ENCODE results near the gene SKIC8. TPM values are rescaled to one million over a fixed set of nuclear protein-coding genes. Genes with fewer than 3 reads are reported as not detected.

Gene SKIC8
- total RNA-seq, 1 donor from 2014 or later: 62.7 TPM

DNA sequence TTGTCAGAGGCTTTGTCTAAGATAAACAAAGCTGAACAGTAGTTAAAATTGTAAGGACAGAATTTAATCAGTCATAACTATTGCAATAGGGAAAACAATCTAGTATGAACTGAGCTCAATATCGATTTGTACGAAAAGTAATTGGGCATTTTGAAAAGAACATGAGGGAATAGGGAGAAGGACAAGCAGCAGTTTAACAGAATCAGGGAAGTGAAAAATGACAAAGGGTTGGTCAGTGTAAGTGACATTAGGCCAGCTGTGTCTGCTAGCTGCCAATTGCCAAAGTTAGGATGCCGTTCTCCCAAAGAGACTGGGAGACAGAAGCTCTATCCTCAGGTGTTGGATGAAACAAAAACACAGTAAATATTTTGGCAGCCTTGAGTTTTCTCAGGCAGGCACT, 38.3 kb downstream of the SKIC8 start:
- H3K4me3 ChIP-seq (ENCODE audit: low read depth, low read length): no peak overlapping the region
- no peak for DNase-seq (ENCODE audit: low read depth)
- TF ChIP-seq CTCF (conservative IDR thresholded peaks at IDR 0.05; ENCODE audit: low read depth, low read length): no peak

DNA sequence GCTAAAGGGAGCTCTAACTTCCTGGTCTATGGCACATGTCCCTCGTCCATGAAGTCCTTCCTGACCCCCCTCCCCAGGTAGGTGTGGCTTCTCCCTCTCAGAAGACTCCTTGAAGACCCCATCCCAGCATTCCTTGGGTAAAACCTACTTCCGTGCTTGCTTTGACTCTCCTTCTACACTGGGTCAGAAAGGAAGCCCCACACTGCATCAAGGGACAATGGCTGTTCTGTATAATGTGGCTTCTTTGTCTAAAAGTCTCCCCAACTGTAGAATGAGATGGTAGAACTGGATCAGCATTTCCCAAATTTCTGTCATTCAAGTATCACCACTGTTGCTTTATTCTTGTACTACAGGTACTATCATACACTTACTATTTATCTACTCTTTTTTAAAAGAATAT, 38.9 kb downstream of the SKIC8 start:
- no peak for TF ChIP-seq CTCF (conservative IDR thresholded peaks at IDR 0.05; ENCODE audit: low read depth, low read length)
- no peak for DNase-seq (ENCODE audit: low read depth)
- no peak overlapping the region for H3K4me3 ChIP-seq (ENCODE audit: low read depth, low read length)

GRCh38 chr15:78259232-78259631, 40.2 kb downstream of the SKIC8 start:
- no peak for TF ChIP-seq CTCF (conservative IDR thresholded peaks at IDR 0.05; ENCODE audit: low read depth, low read length)
- no peak for DNase-seq (ENCODE audit: low read depth)
- no peak overlapping the region for H3K4me3 ChIP-seq (ENCODE audit: low read depth, low read length)

DNA sequence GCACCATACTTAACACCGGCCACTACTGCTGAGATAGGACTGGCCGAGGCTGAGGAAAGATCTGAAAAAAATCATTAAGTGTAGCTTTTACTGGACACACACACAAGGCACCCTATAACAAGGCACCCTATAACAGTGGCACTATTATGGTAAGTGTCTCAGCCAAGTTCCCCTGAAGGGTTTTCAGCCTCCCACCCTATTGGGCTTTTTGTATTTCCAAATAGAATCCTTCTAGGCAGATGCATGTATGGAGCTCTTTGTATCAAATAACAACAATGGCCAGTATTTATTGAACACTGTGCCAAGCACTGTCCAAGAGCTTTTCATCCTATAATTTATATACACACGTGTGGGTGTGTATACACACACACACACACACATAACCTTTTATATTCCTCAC, 41.7 kb downstream of the SKIC8 start:
- no peak for TF ChIP-seq CTCF (conservative IDR thresholded peaks at IDR 0.05; ENCODE audit: low read depth, low read length)
- H3K4me3 ChIP-seq (ENCODE audit: low read depth, low read length): no peak overlapping the region
- DNase-seq (ENCODE audit: low read depth): no peak

DNA sequence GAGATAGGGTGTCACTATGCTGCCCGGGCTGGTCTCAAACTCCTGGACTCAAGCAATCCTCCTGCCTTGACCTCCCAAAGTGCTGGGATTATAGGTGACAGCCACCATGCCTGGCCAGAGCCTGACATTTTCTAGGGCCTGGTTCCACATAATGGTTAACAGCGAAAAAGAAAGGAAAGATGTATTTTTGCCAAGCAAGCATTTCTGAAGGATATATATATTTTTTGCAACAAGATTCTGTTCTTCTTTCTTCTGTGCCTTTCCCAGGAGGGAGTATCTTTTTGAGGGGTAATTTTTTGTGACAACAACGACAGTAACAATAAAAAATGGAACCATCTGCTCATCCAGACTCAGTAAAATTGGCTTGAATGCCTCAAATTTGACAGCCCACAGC, 43.4 kb downstream of the SKIC8 start:
- no peak for TF ChIP-seq CTCF (conservative IDR thresholded peaks at IDR 0.05; ENCODE audit: low read depth, low read length)
- no peak for DNase-seq (ENCODE audit: low read depth)
- H3K4me3 ChIP-seq (ENCODE audit: low read depth, low read length): no peak overlapping the region

DNA sequence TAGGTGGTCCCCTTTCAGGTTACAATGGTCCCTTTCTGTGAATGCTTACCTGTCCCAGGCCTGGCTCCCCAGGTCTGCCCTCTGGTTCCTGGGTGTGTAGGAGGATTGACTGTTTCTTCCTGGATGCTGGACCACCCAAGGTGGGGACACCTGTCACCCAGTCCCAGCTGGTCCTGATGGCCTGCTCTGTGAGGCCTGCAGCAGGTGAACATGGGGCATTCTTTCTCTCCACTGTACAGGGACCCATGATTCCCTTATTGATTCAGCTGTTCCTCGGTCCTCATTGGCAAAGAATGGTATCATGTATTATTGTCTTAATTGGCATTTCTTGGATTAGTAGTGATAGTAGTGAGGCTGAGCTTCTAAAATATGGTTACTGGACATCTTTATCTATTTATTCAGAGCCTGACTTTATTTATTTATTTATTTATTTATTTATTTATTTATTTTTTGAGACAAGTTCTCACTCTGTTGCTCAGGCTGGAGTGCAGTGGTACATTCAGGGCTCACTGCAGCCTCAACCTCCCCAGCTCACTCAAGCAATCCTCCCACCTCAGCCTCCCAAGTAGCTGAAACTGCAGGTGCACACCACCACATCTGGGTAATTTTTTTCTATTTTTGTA, 43.9 kb downstream of the SKIC8 start:
- no peak overlapping the region for H3K4me3 ChIP-seq (ENCODE audit: low read depth, low read length)
- no peak for DNase-seq (ENCODE audit: low read depth)
- TF ChIP-seq CTCF (conservative IDR thresholded peaks at IDR 0.05; ENCODE audit: low read depth, low read length): no peak

- no peak overlapping the region for H3K4me3 ChIP-seq (ENCODE audit: low read depth, low read length)
- no peak for TF ChIP-seq CTCF (conservative IDR thresholded peaks at IDR 0.05; ENCODE audit: low read depth, low read length)
- no peak for DNase-seq (ENCODE audit: low read depth)
These were observed 48.3 kb downstream of the SKIC8 start for GRCh38 chr15:78251136-78251535.

Measured in epithelial cell of proximal tubule (primary cell).